ENCODE measurements around the gene GNE.

The GNE gene

DNA sequence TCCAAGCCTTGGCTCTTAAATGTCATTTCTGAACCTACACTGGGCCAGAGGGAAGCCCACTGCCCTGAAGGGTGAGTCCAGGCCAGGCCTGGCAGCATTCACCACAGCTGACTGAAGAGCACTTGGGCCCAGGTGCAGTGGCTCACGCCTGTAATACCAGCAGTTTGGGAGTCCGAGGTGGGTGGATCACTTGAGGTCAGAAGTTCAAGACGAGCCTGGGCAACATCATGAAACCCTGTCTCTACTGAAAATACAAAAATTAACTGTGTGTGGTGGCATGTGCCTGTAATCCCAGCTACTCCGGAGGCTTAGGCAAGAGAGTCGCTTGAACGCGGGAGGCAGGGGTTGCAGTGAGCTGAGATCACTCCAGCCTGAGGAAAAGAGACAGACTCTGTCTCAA lies 84.0 kb downstream of the GNE start:
- in situ Hi-C loops (cut with MboI; ENCODE audit: low sequenced_read_pairs): no loop called here

DNA sequence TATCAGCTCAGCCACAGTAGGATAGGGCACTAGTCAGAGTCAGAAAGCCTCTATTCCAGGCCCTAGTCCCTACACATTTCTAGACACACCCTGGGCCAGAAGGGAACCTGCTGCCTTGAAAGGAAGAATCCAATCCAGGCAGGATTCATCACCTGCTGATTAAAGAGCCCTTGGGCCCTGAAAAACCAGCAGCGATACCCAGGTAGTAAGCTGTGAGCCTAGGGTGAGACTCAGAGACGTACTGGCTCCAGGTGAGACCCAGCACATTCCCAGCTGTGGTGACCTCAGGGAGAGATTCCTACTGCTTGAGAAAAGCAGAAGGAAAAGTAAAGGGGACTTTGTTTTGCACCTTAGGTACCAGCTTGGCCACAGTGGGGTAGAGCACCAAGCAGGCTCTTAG lies 84.4 kb downstream of the GNE start:
- in situ Hi-C loops (cut with MboI; ENCODE audit: low sequenced_read_pairs): no loop called here

DNA sequence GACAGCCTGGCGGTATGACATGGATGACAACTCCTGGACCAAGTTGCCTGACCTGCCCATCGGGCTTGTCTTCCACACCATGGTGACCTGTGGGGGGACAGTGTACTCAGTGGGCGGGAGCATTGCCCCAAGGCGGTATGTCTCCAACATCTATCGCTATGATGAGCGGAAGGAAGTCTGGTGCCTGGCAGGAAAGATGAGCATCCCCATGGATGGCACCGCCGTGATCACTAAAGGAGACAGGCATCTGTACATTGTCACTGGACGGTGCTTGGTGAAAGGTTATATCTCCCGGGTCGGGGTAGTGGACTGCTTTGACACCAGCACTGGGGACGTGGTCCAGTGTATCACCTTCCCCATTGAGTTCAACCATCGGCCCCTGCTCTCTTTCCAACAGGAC lies 87.7 kb downstream of the GNE start:
- in situ Hi-C loops (cut with MboI; ENCODE audit: low sequenced_read_pairs): no loop called here

DNA sequence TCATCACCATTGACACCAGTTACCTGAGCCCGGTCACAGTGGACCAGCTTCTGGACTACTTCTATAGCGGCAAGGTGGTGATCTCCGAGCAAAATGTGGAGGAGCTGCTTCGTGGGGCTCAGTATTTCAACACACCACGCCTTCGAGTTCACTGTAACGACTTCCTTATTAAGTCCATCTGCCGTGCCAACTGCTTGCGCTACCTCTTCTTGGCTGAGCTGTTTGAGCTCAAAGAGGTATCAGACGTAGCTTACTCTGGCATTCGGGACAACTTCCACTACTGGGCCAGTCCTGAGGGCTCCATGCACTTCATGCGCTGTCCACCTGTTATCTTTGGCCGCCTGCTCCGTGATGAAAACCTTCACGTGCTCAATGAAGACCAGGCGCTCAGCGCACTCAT lies 88.5 kb downstream of the GNE start:
- in situ Hi-C loops (cut with MboI; ENCODE audit: low sequenced_read_pairs): no loop called here

DNA sequence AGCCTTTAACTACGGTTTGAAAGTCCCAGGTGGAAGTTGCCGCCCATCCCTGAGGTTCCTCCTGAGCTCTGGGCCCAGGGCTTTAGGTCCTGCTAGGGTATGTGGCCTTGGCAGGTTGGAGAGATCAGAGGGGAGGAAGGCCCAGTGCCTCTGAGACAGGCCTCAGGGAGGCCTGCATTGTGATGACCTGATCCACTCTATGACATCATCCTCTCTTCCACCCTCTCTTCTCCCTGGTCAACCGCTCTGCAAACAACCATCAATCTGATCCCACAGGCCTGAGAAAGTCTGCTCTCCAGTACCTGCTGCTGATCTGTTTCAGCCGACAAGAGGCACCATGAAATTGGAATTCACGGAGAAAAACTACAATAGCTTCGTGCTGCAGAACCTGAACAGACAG lies 89.1 kb downstream of the GNE start, which contains the start of gene CCIN:
TSS of gene CCIN (plus strand) at position 223 of the 400 bp plus-strand sequence. CDS start at position 338, 115 bp downstream.
- in situ Hi-C loops (cut with MboI; ENCODE audit: low sequenced_read_pairs): no loop called here

DNA sequence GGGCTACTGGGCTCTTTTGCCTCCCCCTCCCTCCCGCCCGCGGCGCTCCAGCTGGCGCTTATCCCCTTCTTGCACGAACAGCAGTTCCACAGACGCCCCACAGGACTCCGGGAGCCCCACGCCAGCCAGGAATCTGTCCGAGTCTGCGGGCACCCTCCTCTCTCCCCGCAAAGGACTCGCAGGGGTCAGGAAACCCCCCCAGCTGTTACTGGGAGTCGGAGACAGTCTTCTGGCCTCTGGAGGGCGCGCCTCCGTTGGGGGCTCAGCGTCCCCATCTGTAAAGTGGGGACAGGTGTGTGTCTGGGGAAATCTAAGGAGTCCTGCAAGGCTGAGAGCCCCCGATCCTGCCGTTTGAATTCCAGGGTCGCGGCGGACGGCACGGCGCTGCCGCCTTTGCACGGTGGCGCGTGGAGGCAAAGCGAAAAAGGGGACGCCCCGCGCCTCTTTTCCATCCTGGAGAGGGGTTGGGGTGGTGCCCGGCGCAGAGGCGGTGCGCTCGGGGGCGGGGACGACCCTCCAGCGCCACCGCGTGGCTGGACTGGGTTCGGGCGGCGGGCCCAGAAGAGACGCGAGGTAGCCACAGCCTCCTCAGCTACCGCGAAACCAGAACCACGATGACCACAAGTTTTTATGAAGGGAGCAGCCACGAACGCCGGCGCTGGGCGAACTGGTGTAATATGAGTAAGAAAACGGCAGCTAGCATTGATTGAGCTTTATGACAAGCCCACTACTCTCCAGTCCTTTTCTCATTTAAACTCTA lies 91.9 kb downstream of the GNE start:
- in situ Hi-C loops (cut with MboI; ENCODE audit: low sequenced_read_pairs): no loop called here

DNA sequence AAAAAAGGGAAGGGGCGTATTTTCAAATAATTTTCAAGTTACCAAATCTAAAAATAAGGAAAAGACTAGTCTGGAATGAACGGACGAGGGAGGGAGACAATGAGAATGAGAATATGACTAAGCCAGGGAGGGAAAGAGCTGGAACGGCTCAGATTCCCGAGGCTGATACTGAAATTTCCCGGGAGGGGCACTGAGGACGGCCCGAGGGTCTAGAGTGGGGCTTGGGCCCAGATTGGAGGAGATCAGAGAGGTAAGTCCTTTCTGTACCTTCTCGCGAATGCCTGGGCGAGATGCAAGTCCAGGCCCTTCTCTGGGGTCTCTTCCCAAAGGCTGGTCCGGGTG lies 92.5 kb downstream of the GNE start:
- in situ Hi-C loops (cut with MboI; ENCODE audit: low sequenced_read_pairs): no loop called here

DNA sequence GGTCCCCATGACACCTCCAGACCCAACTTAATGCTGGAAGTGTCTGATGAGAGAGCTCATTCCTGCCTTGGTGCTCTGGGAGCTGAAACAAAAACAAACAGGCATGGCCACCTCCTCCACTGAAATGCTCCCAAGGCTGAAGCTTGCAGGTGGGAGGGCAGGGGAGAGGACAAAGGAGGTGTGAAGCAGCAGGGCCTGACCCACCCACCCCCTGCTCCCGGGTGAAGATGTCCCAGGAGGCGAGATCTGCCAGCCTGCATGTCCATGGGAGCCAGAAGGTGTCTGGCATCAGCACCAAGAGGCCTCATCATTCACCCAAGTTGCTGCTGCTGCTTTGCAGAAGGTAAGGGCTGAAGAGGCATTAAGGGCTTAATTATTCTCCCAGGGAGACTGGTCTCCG lies 93.3 kb downstream of the GNE start:
- in situ Hi-C loops (cut with MboI; ENCODE audit: low sequenced_read_pairs): loop anchor here (5.0 kb wide), 1 partner anchor 63 kb away; no protein-coding TSS in a partner anchor
